IPS DF 6.9 (cell line): ENCODE measurements around the gene ZNF24.

ENCODE experiments used
- DNase-seq: peaks from one replicate; pipeline ENCODE4 v3.0.0-alpha.2; 2013; ENCODE audit warnings: low read depth, low spot score
- H3K27ac ChIP-seq: one replicate; pipeline ENCODE4 v1.5.1; 2013; ENCODE audit warnings: low read length, control low read depth
- H3K27me3 ChIP-seq: 2 replicates; pipeline ENCODE4 v1.6.1; 2013; ENCODE audit warnings: mild to moderate bottlenecking, low read length; ENCODE audit not compliant: control insufficient read depth, insufficient read depth
- H3K36me3 ChIP-seq: 2 replicates; pipeline ENCODE4 v1.6.1; 2013; ENCODE audit warnings: low read length; ENCODE audit not compliant: control insufficient read depth, insufficient read depth
- H3K4me1 ChIP-seq: 2 replicates; pipeline ENCODE4 v1.6.1; 2013; ENCODE audit warnings: low read length; ENCODE audit not compliant: control insufficient read depth, insufficient read depth
- H3K4me3 ChIP-seq: 2 replicates; pipeline ENCODE4 v1.5.1; 2013; ENCODE audit warnings: mild to moderate bottlenecking, low read length
- H3K9me3 ChIP-seq: 2 replicates; pipeline ENCODE4 v1.6.1; 2013; ENCODE audit warnings: low read length, inconsistent platforms; ENCODE audit not compliant: control insufficient read depth, insufficient read depth
- WGBS: extraction: QIAGEN DNeasy Blood & Tissue Kit; methylation state at CpG from one replicate; pipeline ENCODE4 v1.1.7; 2013; ENCODE audit warnings: mixed read lengths, missing lambda C conversion rate; ENCODE audit not compliant: insufficient read length, insufficient coverage; 5-methylcytosine and 5-hydroxymethylcytosine counted together

The ZNF24 gene

DNA sequence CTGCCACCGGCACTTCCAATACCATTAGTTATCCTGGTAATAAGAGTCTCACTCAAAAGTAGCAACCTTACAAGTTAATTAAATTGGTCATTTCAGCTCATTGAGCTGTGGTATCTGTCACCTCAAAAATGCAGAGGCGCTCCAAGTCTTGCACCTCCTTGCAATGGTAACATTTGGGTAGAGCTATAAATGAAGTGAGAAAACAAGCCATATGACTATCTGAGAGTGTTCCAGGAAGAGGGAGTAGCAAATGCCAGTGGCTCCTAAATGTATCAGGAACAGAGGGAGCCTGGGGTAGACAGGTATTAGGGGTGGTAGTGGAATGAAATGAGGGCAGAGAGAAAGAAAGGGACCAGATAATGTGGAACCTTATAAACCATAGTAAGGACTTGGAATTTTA, 48.2 kb downstream of the ZNF24 start:
- no peaks in the 10 kb centered on the region for H3K9me3 ChIP-seq

DNA sequence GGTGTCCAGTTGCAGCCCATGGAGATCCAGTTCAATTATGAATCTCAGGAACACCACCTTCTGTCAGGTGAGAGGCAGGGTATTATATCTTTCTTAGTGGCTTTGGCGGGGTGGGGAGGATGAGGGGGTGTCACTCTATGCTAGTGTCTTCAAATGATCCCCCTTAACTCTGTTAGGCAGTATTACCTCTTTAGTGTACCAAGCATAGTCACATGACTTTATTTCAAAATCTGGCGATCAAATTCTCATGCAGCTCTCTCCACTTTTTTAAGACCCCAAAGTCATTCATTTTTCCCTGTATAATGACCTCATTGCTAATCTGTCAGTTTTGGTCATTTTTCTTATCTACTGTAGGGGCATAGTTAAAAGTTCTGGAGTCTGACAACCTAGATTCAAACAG, 53.1 kb downstream of the ZNF24 start:
- no peak for DNase-seq
- no CpG with 5 or more reads among the region's 2 CpGs for WGBS
- Histone ChIP-seq H3K27me3 (no peaks in the 10 kb centered on the region), H3K9me3 (no peaks in the 10 kb centered on the region), H3K27ac (no peak overlapping the region), H3K4me3 (no peak overlapping the region), H3K36me3 (no peaks in the 10 kb centered on the region), H3K4me1 (no peaks in the 10 kb centered on the region)

More for the DNA sequence above, 48.2 kb downstream of the ZNF24 start:
- no peaks in the 10 kb centered on the region for H3K4me1 ChIP-seq
- WGBS, result no CpG with 5 or more reads among the region's 2 CpGs
- no peak overlapping the region for H3K27ac ChIP-seq
- no peaks in the 10 kb centered on the region for H3K27me3 ChIP-seq
- H3K36me3 ChIP-seq, result no peaks in the 10 kb centered on the region
- DNase-seq, result no peak
- H3K4me3 ChIP-seq, result no peak overlapping the region

DNA sequence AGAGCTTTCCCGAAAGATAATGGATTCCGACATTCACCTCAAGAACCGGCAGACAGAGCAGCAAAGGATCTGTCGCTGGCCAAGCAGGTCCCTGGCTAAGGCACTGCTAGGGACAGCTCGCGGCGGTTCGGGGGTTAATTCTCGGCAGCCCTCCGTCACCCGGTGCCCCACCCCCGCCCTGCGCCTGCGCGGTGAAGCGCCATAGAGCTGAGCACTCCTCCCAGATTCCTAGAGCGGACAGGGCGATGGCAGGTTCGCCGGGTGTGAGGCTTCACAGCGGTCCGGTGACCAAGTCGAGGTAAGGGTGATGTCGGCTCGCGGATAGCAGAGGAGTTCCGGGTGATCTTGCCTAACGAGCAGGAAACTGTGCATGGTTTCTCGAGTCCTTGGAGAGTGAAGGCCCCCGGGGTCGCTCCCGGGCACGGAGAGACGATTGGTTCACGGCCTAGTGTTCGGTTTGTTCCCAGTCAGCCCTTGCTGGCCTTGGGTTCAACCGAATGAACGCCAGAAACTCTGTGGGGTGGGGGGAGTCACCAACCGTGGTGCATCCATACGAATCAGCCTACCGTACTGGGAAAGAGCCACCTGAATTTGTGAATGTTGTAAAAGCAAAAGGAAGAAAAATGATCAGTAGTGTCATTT, 54.0 kb downstream of the ZNF24 start, which contains the start of gene ZSCAN30:
Gene ZSCAN30, minus strand, starts transcription at position 136 of the 642 bp plus-strand sequence. CDS start 25,877 bp downstream, outside the sequence.
- Histone ChIP-seq H3K4me3 (peak within 1 kb of the TSS; percentile 80; the same call in 1 of the 2 replicates), H3K4me1 (no peaks in the 10 kb centered on the region), H3K27me3 (no peaks in the 10 kb centered on the region), H3K9me3 (no peaks in the 10 kb centered on the region), H3K36me3 (no peaks in the 10 kb centered on the region), H3K27ac (no peak within 1 kb of the TSS)
- DNase-seq, result peak; percentile 90
- WGBS, result no CpG with 5 or more reads among the region's 41 CpGs

DNA sequence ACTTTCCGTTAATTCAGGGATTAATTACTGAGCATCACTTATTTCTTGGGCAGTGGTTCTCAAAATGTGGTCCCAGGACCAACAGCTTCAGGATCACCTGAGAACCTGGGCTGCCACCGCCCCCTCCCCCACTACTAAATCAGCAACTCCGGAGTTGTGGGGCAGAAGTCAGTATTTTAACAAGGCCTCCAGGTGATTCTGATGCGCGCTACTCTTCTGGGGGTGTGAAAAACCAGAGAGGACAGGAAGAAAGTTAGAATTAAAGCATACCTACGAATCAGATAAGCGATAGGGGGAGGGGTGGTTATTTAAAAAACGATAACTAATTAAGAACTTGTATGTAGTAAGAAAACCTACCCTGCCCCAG, 54.5 kb downstream of the ZNF24 start:
- DNase-seq, result no peak
- H3K36me3 ChIP-seq, result peaks cover 3% of the 10 kb centered on the region
- H3K4me1 ChIP-seq, result no peaks in the 10 kb centered on the region
- no CpG with 5 or more reads among the region's 8 CpGs for WGBS
- no peaks in the 10 kb centered on the region for H3K27me3 ChIP-seq
- H3K4me3 ChIP-seq, result peak overlapping the region; percentile 43; the same call in 1 of the 2 replicates
- H3K27ac ChIP-seq, result no peak overlapping the region
- H3K9me3 ChIP-seq, result peaks cover 2% of the 10 kb centered on the region

DNA sequence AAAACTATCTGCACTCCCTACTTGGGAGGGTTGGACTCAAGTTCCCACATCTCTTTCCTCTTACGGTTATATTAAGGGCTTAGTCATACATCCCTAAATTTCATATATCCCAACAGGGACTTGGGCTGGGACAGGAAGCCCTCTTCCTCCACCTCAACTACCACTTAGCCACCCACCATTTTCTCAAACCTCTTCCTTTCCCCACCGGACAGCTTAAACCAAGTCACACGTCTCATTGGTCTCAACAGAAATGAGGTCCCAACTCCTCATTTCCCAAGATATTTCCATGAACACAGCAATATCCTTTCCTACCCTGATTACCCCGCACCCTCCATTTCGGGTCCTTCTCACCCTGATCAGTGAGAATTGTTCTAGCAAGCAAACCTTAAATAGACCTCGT, 54.9 kb downstream of the ZNF24 start:
- H3K4me3 ChIP-seq, result peak overlapping the region; percentile 43; the same call in 1 of the 2 replicates
- DNase-seq, result no peak
- H3K4me1 ChIP-seq, result no peaks in the 10 kb centered on the region
- H3K27me3 ChIP-seq, result no peaks in the 10 kb centered on the region
- H3K9me3 ChIP-seq, result peaks cover 4% of the 10 kb centered on the region
- WGBS, result no CpG with 5 or more reads among the region's 6 CpGs
- peaks cover 5% of the 10 kb centered on the region for H3K36me3 ChIP-seq
- H3K27ac ChIP-seq, result no peak overlapping the region

DNA sequence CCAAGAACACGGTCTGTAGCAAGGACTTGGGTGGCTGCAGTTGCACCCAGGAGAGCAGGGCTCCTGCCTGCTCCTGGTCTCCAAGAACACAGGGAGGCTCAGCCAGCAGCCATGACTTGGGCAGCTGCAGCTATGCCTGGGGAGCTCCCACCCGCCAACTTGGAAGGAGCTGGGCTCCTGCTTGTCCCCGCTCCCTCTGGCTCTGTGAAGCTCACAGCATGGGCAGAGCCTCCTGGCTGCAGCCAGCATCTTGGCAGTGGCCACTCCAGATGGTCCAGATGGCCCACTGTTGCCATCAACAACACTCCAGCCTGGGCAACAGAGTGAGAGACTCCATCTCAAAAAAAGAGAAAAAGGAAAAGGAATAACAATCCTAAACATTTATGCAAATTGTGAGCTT, 59.4 kb downstream of the ZNF24 start:
- DNase-seq, result no peak
- Histone ChIP-seq H3K36me3 (peaks cover 11% of the 10 kb centered on the region), H3K4me1 (no peaks in the 10 kb centered on the region), H3K27ac (no peak overlapping the region), H3K9me3 (peaks cover 7% of the 10 kb centered on the region), H3K27me3 (no peaks in the 10 kb centered on the region), H3K4me3 (no peak overlapping the region)
- WGBS, result no CpG with 5 or more reads among the region's 3 CpGs

DNA sequence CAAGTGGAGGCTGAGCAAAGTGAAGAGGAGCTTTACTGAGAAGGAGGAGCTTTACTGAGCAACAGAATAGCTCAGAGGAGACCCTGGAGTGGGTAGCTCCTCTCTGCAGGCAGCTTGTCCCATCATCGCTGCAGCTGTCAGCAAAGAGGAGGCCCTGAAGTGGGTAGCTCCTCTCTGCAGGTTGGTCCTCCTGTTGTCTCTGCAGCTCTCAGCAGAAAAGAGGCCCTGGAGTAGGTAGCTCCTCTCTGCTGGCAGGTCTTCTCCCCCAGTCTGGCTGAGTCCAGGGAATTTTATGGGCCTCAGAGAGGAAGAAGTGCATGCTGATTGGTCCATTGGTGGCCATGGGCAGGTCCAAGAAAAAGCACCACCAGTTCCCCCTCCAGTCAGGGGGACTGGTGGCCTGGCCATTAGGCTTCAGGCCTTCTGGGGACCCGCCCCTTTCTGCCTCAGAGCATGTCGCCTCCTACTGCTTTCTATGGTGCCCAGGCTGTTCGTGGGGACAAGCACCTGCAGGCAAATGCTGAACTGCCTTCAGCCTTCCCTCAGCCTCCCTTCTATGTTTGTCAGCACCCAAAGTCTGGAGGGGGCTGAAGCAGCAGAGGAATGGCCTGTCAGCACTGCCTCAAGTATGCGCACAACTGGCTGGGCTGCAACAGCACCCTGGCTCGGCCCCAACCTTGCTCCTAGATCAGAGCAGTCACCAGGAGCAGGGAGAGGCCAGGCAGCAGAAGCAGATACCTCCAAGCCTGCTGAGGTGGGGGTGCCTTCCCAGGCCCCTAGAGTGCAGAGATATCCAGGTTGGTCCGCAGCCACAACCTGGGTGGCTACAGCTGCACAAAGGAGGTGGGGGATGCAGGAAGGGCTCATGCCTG, 60.1 kb downstream of the ZNF24 start:
- no CpG with 5 or more reads among the region's 7 CpGs for WGBS
- no peak for DNase-seq
- Histone ChIP-seq H3K4me3 (no peak overlapping the region), H3K27ac (no peak overlapping the region), H3K9me3 (peaks cover 7% of the 10 kb centered on the region), H3K4me1 (no peaks in the 10 kb centered on the region), H3K36me3 (peaks cover 11% of the 10 kb centered on the region), H3K27me3 (no peaks in the 10 kb centered on the region)

DNA sequence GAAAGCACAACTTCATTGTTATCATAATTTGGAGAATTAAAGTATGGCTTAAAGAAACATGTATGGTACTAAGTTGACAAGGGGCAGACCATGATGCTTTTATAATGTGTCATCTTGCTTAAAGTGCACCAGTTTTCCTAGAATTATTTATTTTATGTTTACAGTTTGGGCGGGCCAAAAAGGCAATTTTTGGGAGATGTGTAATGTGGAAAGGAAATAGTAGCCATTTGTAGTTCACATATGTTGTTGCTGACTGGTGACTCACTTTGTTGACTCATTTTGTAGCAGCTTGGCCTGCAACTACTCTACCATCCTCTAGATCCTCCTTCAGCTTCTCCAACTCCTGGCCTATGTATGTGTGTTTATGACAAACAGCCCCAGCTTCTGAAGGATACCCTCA, 61.9 kb downstream of the ZNF24 start:
- H3K36me3 ChIP-seq, result peaks cover 11% of the 10 kb centered on the region

More for the DNA sequence above, 61.9 kb downstream of the ZNF24 start:
- Histone ChIP-seq H3K9me3 (peaks cover 7% of the 10 kb centered on the region), H3K4me3 (no peak overlapping the region), H3K27ac (no peak overlapping the region), H3K4me1 (no peaks in the 10 kb centered on the region), H3K27me3 (no peaks in the 10 kb centered on the region)
- WGBS, result 100% methylated on average over 1 of the region's 1 CpG
- no peak for DNase-seq
